GM19468 (cell line): Measurements from ENCODE around the gene HOXC9.

Experiments
- ATAC-seq: cut with Tn5 transposase; IDR thresholded peaks from one replicate; pipeline ENCODE4 v1.9.1; 2021; ENCODE audit warnings: mild to moderate bottlenecking, moderate library complexity, moderate number of reproducible peaks; ENCODE audit not compliant: unreplicated experiment; ENCODE audit errors: extremely low read depth

Gene HOXC9

DNA sequence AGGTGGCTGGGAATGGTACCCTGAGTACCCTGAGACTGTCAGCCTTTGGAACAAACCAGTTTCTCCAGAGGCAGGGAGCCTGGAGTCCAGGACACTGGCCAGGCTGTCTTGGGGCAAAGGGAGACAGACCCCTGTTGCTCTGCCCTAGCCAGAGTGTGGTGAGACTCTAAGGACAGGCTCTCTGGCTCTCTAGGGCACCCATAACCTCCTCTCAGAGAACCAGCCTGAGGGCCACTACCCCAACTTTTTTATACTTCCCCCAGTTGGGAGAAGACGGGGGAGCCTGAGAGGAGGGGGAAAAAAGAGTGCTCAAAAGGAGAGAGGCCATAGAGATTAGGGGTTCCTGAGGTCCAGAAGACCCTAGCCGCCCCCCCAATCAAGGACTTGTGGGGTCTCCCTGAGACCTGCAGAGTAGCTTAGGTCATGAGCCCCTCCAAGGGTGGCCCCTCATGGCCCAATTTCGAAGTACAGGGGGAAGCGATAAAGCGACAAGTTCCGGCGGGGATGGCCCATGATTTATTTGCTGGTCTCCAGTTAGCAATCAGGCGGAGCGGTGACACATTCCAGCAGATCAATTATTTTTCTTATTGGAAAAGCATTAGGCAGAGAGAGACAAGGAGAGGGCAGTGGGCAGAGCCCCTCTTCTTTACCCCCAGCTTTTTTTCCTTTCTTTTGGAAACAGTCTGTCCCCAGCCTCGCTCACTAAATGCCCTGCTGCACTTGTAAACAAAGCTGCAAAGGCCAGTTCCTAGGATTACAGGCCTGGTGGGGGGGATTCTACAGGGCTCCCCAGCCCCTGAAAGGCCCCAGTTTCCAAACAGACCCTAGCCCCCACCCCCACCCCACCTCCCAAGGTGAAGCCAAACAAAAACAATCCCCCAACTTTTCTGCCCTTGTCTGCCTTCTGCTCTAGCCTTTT is 10.4 kb downstream of the HOXC9 start:
- ATAC-seq, result no peak

DNA sequence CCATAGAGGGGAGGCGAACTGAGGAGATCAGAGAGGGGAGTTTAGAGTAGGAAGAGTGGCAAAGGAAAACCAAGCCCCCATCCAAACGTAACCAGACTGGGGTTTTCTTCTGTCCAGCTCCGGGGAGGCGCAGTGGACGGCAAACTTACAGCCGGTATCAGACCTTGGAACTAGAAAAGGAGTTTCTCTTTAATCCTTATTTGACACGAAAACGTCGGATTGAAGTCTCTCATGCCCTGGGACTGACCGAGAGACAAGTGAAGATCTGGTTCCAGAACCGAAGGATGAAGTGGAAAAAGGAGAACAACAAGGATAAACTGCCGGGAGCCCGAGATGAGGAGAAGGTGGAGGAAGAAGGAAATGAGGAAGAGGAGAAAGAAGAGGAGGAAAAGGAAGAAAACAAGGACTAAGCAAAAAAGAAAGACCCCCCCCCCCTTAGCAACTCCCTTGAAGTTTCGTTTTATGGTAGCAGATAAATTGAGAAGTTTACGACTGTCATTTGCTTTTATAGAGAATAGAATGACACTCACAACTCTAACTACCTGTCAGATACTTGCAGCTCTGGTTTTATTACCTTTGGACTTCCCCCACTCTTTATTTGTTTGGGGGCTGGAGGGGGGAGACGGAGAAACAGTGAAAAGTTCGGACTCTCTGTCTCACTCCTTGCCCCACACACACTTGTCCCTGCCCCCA is 11.2 kb downstream of the HOXC9 start:
- no peak for ATAC-seq

- ATAC-seq, result no peak
Measured at GRCh38 chr12:54011665-54012532, 11.9 kb downstream of the HOXC9 start.

GRCh38 chr12:54012631-54013409 is 12.9 kb downstream of the HOXC9 start:
- ATAC-seq, result no peak

GRCh38 chr12:54014377-54015017 is 14.5 kb downstream of the HOXC9 start:
- ATAC-seq, result no peak

GRCh38 chr12:54015018-54015931 is 15.3 kb downstream of the HOXC9 start:
- ATAC-seq, result no peak

DNA sequence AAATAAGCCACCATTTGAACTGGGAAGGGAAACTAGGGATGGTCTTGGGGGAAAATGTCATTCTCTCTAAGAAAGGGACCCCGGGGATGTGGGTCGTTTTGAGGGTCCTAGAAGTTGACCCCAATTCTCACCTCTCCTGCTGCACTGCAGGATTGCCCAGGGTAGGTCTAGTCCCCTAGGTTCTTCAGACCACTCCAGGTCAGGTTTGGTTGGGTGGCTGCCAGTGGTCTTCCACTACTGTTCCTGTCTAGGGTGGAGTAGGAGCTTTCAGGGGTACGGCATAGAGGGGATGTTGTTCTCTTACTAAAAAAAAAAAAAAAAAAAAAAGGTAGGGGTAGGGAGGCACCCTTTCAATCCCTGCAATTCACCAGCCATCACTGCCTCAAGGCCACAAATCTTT is 16.1 kb downstream of the HOXC9 start:
- no peak for ATAC-seq

DNA sequence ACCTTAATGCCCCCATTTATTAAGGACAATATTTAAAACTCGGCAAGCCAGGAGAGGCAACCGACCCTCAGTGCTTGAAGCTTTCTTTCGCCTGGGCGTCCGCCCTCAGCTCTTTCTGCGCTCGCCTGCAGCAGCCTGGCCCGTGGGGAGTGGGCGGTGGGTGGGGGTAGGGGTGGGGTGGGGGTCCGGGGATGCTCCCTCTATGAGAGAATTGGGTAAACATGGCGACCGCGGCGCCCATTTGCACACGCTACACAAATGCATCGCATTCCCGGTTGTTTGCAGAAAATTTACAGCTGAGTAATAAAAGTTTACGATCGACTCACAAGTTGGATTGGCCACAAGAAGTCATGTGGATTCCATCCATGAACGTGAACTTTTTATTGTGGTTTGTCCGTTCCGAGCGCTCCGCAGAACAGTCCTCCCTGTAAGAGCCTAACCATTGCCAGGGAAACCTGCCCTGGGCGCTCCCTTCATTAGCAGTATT is 16.6 kb downstream of the HOXC9 start:
- ATAC-seq, result no peak

DNA sequence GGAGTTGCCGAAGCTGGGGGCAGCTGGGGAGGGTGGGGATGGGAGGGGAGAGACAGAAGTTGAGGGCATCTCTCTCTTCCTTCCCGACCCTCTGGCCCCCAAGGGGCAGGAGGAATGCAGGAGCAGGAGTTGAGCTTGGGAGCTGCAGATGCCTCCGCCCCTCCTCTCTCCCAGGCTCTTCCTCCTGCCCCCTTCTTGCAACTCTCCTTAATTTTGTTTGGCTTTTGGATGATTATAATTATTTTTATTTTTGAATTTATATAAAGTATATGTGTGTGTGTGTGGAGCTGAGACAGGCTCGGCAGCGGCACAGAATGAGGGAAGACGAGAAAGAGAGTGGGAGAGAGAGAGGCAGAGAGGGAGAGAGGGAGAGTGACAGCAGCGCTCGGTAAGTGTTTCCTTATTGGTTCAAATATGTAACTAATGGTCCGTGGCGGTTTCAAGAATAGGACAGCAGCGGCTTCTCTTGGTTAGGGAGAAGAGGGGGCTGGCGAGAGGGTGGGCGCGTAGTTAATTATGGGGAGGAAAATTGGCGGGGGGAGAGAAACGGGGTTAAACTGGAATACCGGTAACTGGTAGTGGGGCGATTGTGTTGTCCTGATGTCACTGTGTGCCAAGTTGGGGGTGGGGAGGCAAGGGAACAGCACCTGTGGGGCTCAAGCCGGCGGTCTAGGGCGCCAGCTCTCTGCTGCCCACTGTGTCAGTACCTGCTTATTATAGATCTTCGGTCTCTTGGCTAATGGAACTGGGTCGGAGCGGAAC is 17.2 kb downstream of the HOXC9 start:
- ATAC-seq, result no peak

DNA sequence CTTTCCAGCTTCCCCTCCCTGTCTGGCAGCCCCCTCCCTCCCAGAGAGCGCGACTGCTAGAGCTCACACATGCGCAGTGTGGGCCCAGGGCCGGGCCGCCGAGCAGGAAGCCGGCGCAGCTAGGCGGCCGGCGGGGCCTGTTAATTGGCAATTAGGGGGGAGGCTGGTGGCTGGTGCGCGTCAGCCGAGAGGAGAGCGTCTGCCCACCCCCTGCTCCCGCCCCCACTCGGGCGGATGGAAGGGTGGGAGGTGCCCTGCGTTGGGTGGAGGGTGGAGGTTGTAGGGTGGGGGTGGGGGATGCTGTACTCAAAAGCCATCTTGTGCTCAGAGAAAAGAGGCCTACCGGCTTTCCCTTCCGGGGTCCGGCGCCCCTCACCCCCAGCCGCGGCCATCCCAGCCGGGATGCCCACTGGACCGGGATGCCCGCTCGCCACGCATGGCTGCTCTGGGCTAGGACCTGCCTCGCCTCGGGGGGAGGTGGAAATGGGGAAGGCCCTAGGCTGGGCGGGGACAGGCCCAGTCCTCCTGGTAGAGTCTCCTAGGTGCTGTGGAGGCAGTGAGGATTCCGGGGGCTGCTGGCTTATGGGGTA is 18.0 kb downstream of the HOXC9 start:
- ATAC-seq, result peak; percentile 58

- no peak for ATAC-seq
Measured at GRCh38 chr12:54018468-54018984, 18.6 kb downstream of the HOXC9 start.

DNA sequence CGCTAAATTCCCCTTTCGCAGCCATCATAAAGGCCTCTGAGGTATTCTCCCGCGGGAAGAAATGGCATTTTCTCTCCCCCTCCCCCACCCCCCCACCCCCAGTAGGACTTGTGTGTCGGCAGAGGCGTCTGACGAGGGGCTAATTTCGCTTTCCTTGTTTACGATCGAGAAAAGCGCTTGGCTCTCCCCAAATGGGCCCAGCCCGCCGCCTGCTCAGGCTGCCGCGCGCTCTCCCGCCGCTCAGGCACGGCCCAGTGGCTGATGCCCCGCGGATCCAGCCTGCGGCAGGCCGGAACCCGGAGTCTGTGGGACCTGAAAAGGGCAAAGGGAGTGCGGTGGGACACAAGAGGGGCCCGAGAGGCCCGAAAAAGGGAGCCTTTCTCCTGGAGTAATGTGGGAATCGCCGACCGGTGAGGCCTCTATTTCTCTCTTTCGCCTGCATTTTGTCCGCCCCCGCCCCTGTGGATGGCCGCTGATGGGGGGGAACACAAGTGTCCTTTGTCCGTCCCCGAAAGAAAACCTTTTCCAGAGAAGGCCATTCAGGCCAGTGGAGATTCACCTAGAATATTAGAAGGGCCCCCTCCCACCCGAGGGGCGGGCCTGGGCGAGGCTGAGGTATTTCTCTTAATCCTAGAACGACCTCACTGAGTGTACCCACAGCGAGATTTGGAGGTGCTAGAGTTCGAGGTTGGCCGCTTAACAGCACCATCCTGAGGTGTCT is 19.3 kb downstream of the HOXC9 start:
- no peak for ATAC-seq

DNA sequence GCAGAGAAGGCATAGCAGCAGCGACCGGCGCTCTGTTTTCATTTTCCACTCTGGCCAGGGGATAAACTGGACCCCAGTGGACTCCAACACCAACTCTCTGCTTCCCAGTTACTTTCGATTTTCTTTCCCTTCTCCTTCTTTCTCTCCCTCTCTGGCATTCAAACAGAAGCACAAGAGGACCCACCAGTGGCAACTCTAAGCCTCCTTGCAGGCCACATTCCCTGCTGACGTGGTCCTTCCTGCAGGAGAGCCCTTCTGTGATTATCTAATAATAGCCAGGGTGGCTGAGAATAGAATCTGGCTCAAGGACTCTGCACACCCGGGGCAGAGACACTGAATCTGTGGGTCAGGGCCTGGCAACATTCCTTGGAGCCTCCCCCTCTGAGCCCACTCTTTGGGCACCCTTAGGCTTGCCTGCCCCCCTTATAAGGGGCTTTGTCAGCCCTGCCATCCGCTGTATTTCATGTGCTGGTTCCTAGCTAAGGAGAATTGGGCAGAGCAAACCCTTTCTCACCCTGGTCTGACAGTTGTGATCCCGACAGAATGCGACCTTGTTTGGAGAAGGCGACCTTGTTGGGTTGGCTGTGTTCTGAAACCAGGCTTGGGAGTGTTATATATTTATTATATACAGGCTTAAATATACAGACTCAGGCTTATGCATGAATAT is 20.1 kb downstream of the HOXC9 start:
- no peak for ATAC-seq

DNA sequence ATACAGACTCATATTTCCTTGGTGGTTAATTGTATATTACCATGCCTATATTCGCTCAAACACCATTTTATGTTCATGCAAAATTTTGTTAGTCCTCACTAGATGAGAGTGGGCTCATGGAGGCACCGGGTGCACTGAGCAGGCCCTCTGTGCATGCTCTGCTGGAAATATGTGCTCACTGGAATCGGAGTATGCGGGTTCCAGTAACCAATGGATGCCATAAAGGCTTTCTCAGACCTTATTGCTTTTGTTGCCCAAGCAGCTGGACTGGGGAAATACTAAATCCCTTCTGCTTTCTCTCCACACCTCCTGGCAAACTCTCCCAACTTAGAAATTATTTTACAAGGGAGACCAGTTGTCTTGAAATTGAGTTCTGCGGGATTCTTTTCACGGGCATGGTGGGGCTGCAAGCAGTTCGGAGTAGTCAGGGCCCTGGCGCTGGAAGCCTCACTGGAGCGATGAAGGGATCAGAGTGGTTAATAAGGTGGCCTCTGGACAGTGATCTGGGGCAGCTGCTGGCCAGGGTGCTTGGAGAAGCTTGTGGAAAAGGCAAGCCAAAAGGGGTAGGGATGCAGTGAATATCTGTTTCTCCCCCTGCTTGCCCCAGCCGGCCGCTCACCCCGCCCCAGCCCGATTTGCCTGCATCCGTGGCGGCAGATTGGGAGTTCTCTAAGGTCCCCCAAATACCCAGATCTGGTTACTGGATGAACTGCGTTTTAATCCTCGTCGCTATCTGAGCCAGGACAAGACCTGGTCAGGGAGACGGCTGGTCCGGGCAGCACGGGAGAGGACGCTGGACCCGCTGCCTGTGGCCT is 20.8 kb downstream of the HOXC9 start:
- no peak for ATAC-seq

DNA sequence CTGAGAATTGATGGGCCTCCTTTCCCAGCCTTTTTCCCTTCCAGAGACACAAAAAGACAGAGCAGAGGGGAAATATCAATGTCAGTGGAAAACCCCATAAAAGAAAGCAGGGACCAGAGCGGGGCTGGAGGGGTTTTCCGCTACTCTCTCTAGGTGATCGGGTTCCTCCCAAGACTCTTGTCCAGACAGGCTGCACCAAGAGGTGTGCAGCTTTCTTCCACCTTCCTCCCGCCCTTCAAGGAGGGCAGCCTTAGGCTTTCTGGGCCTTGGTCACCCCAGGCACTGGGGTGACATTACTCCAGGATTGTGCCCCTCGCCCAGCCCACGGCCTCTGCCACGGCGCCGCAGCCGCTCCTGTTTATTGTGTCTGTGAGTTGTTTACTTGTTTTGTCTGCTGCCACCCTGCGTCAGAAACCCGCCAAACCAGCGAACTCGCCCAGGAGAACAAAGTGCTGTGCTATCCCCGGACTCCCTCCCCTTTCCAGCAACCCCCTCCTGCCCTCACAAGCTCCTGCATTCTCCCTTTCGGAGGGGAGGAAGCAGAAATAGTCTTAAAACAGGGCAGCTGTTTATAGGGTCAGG is 21.6 kb downstream of the HOXC9 start:
- ATAC-seq, result no peak
